GM12892 (cell line): ENCODE results near the gene SLC35C1.

Source experiments
- POLR2A ChIP-seq: IDR thresholded peaks from 2 replicates; pipeline ENCODE4 v1.6.1; 2011; ENCODE audit warnings: low read depth, low read length, control low read depth
- POLR2AphosphoS5 ChIP-seq: IDR thresholded peaks from 2 replicates; pipeline ENCODE4 v1.6.1; 2011; ENCODE audit warnings: low read depth, low read length, control low read depth
- TAF1 ChIP-seq: IDR thresholded peaks from 2 replicates; pipeline ENCODE4 v1.6.1; 2011; ENCODE audit warnings: low read depth, mild to moderate bottlenecking, control low read depth, low read length, borderline replicate concordance

- TF ChIP-seq POLR2A (no peak), TAF1 (no peak), POLR2AphosphoS5 (no peak)
Observed at GRCh38 chr11:45811109-45811435, 6.1 kb downstream of the SLC35C1 start.
